Epithelial cell of proximal tubule (primary cell): ENCODE results near the gene GGCT. TPM values are rescaled to one million over a fixed set of nuclear protein-coding genes. Genes with fewer than 3 reads are reported as not detected.

Experiments
- DNase-seq: peaks from one replicate; pipeline ENCODE4 v3.0.0-alpha.2; 2011; ENCODE audit warnings: low read depth
- H3K4me3 ChIP-seq: 2 replicates; pipeline ENCODE4 v1.5.1; 2011; ENCODE audit warnings: low read depth, mild to moderate bottlenecking, low read length
- total RNA-seq: library from RNA; depleted of rRNA; stranded (reverse); fragments of >200 nt; gene quantifications from 2 replicates; pipeline ENCODE4 v1.2.3, GENCODE V29; 2015
- TF ChIP-seq, protein P1 (sequence below): conservative IDR thresholded peaks from 2 replicates; pipeline ENCODE4 v1.5.1; 2012; ENCODE audit warnings: low read depth, mild to moderate bottlenecking, low read length

GGCT gene
- total RNA-seq, 1 donor from 2014 or later = 54.5 TPM

DNA sequence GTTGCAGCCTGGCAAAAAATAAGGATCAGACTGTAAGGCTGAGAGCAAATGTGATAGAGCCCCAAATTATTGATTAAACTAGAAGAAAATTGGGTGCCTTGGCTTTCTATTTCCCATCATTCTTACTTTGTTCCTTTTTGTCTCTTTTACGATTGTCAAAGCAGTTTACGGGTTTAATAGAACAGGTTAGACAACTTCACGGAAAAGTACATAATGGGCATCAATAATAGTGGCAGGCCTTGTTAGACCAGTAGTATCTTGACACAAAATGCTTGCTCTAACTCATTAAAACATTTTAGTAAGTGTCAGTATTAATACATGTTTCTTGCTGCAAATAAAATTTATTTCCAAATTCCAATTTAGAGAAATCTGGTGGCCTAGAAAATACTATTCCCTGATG, 14.5 kb upstream of the GGCT start:
- no peak for DNase-seq
- TF ChIP-seq, protein P1, sequence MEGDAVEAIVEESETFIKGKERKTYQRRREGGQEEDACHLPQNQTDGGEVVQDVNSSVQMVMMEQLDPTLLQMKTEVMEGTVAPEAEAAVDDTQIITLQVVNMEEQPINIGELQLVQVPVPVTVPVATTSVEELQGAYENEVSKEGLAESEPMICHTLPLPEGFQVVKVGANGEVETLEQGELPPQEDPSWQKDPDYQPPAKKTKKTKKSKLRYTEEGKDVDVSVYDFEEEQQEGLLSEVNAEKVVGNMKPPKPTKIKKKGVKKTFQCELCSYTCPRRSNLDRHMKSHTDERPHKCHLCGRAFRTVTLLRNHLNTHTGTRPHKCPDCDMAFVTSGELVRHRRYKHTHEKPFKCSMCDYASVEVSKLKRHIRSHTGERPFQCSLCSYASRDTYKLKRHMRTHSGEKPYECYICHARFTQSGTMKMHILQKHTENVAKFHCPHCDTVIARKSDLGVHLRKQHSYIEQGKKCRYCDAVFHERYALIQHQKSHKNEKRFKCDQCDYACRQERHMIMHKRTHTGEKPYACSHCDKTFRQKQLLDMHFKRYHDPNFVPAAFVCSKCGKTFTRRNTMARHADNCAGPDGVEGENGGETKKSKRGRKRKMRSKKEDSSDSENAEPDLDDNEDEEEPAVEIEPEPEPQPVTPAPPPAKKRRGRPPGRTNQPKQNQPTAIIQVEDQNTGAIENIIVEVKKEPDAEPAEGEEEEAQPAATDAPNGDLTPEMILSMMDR = no peak
- no peak overlapping the region for H3K4me3 ChIP-seq

DNA sequence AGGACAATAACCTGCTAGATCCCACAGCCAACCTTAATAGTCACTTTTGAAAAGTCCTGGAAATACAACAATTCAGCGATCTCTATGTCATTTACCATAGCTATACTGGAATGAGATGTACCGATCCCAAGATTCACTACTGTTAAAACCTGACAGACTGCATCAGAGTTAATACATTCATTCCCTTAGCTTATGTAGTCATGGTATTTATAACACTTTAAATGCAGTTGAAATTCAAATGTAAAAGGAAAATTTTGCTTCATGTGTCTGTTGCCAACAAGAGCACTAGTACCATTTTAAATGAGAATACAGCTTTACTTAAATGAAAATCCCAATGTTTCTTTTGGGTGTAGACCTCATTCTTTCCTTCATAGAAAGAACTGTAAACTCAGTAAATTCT, 11.1 kb upstream of the GGCT start:
- DNase-seq = no peak
- H3K4me3 ChIP-seq = no peak overlapping the region
- TF ChIP-seq, protein P1 = no peak

DNA sequence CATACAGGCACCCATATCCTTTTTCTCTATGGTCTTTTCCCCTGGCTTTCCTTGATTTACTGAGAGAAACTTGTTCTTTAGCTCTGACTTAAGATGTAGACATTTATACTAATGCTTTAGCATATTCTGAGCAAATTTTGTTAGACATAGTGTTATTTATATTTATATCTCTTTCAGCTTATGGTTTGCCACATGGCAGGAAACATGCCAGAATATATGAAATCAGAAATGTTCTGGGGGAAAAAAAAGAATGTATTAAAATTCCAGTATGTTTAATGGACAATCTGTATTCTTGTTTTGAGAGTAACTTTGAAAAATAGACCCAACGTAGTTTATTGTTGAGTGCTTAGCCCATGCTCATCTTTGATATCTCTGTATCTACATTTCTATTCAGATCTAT, 10.1 kb upstream of the GGCT start:
- DNase-seq = no peak
- H3K4me3 ChIP-seq = no peak overlapping the region
- TF ChIP-seq, protein P1 = no peak

DNA sequence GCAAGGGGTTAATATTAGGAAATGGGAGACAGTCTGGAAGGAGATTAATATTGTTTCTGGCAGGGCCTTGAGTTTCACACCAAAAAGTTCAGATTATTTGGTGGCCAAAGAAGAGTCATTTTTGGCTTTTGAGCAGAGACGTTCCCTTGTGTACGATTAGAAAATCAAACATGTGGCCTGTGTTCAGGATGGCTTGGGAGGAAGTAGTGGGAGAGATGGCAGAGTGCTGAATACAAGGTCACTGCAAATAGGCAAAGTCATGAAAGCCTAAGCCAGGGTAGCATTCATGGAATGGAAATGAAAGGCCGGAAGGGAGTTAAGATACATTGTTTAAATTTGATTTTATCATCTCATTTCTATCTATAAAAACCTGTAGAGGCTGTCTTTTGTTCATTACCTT, 9.5 kb upstream of the GGCT start:
- DNase-seq = no peak
- TF ChIP-seq, protein P1 = no peak
- no peak overlapping the region for H3K4me3 ChIP-seq

DNA sequence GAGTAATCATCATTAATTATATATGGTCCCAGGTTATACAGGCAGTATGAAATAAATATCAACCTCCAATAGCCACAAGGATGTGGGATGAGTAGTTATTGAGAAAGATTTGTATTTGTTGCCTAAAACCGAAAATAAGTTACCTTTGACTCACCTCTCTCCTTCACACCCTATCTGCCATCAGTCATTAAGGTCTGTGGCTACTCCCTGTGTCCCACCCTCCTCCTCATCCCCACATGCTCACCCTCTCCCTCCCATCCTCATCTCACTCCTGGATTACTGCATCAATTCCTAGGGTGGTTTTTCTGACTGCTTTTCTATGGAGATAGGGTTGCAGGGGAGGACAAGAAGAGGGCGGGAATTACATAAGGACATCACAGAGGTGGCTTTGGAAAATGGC, 9.1 kb upstream of the GGCT start:
- DNase-seq = no peak
- TF ChIP-seq, protein P1 = no peak
- H3K4me3 ChIP-seq = no peak overlapping the region

DNA sequence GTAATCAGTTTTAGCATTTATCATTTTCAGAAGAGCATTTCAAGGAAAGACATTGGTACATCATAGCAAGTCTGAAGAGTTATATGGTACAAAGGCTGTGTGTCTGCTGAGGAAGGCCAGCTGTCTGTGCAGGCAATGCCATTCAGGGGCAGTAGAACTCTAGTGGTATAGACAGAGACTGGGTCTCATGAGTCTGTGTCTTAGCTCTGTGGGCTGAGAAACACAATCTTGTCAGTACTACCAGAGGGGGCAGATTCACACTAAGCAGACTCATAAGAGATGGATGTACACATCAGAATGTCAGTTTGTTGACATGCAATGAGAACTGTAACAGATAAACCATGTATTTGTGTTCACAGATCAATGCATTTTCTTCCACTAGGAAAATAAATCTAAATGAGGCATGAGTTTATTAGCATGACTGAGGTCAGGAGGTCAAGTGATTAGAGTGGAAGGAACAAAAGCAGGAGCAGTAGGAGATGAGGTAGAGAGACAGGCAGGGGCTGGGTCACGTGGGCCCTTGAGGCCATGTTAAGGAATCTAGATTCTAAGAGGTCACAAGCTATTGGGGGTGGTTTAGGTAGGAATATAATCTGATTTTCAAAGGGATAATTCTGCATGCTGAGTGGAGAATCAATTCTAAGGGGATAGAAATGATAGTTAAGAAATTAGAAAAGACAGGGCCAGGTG, 7.5 kb upstream of the GGCT start:
- TF ChIP-seq, protein P1 = no peak
- DNase-seq = no peak
- no peak overlapping the region for H3K4me3 ChIP-seq

DNA sequence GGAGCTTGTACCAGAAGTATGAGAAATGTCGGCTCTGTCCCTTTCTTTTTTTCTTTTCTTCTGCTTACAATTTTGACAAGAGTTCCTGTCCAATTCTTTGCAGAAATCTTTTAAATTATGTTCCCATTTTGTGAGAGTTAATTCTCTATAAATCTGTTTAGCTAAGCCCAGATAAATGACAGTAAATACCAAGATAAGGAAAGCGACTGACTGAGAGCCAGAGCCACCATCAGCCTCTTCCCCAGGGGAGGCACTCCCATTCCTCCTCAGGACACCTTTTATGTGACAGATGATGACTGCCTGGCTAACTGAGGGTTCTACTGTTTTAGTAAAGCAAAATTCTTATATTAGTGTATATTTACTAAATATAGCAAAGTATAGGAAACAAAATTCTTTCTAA, 6.9 kb upstream of the GGCT start:
- DNase-seq = no peak
- no peak overlapping the region for H3K4me3 ChIP-seq
- TF ChIP-seq, protein P1 = no peak
